Activated B cell treated with CpG ODN at 0.5 μM for 24 hours (primary cell): ENCODE results near the gene GTF2H4. TPM values are rescaled to one million over a fixed set of nuclear protein-coding genes. Genes with fewer than 3 reads are reported as not detected.
"Not testable (repeated sequence)": the region's sequence is repeated elsewhere in the genome, so short reads cannot be mapped to it uniquely, and the experiment has no call there.

ENCODE experiments used
- ATAC-seq: fragments of 200-7000 bp; cut with Tn5 transposase; one replicate; pipeline ENCODE4 v1.10.0; 2021; ENCODE audit warnings: low read depth, mild to moderate bottlenecking, moderate library complexity
- CTCF ChIA-PET: fragments of 350-600 bp; sonication (Branson Sonifier 250); formaldehyde crosslinking; loops from one replicate; lab custom pipeline; 2021; ENCODE audit warnings: antibody characterized with exemption; lab: Charles Lee
- POLR2A ChIA-PET: fragments of 350-600 bp; sonication (Branson Sonifier 250); formaldehyde crosslinking; loops from one replicate; lab custom pipeline; 2021; ENCODE audit warnings: antibody characterized with exemption; lab: Charles Lee
- DNase-seq: peaks from one replicate; pipeline ENCODE4 v3.0.0; 2022
- H3K27ac Mint-ChIP-seq: one replicate; pipeline ENCODE4 v1.8.0; 2020; ENCODE audit warnings: mixed read lengths
- H3K27me3 Mint-ChIP-seq: one replicate; pipeline ENCODE4 v1.8.0; 2021; ENCODE audit warnings: mixed read lengths
- H3K36me3 Mint-ChIP-seq: one replicate; pipeline ENCODE4 v1.8.0; 2021; ENCODE audit warnings: low read depth, mixed read lengths
- H3K4me1 Mint-ChIP-seq: one replicate; pipeline ENCODE4 v1.8.0; 2021; ENCODE audit warnings: mixed read lengths
- H3K4me3 Mint-ChIP-seq: one replicate; pipeline ENCODE4 v1.8.0; 2020; ENCODE audit warnings: mild to moderate bottlenecking, mixed read lengths
- H3K9me3 Mint-ChIP-seq: one replicate; pipeline ENCODE4 v1.8.0; 2020; ENCODE audit warnings: mixed read lengths
- intact Hi-C: fragments of 100-400 bp; cut with micrococcal nuclease; formaldehyde crosslinking; loops from one replicate; pipeline ENCODE4 v1.15.1; 2024
- total RNA-seq: library from RNA; stranded (reverse); gene quantifications from 2 replicates; pipeline ENCODE4 v1.2.3, GENCODE V29; 2022
- TF ChIP-seq, protein P1 (sequence below): fragments of 200-600 bp; IDR thresholded peaks from one replicate; pipeline ENCODE4 v1.8.0; 2022; ENCODE audit warnings: antibody characterized with exemption, mild to moderate bottlenecking

GTF2H4 gene
- 37.8 and 42.3 TPM in 2 replicates for total RNA-seq

- Mint-ChIP-seq H3K4me1 (peaks cover 26% of the 10 kb centered on the region), H3K9me3 (no peaks in the 10 kb centered on the region), H3K27me3 (no peaks in the 10 kb centered on the region), H3K36me3 (peaks cover 35% of the 10 kb centered on the region), H3K27ac (peak within 1 kb of the TSS; percentile 69), H3K4me3 (peak within 1 kb of the TSS; percentile 97)
- TF ChIP-seq, protein P1, sequence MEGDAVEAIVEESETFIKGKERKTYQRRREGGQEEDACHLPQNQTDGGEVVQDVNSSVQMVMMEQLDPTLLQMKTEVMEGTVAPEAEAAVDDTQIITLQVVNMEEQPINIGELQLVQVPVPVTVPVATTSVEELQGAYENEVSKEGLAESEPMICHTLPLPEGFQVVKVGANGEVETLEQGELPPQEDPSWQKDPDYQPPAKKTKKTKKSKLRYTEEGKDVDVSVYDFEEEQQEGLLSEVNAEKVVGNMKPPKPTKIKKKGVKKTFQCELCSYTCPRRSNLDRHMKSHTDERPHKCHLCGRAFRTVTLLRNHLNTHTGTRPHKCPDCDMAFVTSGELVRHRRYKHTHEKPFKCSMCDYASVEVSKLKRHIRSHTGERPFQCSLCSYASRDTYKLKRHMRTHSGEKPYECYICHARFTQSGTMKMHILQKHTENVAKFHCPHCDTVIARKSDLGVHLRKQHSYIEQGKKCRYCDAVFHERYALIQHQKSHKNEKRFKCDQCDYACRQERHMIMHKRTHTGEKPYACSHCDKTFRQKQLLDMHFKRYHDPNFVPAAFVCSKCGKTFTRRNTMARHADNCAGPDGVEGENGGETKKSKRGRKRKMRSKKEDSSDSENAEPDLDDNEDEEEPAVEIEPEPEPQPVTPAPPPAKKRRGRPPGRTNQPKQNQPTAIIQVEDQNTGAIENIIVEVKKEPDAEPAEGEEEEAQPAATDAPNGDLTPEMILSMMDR, result no peak
- ATAC-seq, result peak; percentile 97
- intact Hi-C loops, result loop anchor here (1.0 to 10.0 kb wide), 3 partner anchors 25 to 443 kb away; no protein-coding TSS in a partner anchor
- DNase-seq, result peak; percentile 76
- CTCF ChIA-PET, result no interaction called here
- POLR2A ChIA-PET, result interaction anchor here (0.6 to 2.1 kb wide), 7 partner anchors 24 to 459 kb away, joined by 3 to 10 read pairs (median 5); partner anchors contain the start of genes DDR1 and MDC1
Measured at GRCh38 chr6:30907758-30908591, at the start of gene GTF2H4. Gene GTF2H4, plus strand, starts transcription at chr6:30908207.

DNA sequence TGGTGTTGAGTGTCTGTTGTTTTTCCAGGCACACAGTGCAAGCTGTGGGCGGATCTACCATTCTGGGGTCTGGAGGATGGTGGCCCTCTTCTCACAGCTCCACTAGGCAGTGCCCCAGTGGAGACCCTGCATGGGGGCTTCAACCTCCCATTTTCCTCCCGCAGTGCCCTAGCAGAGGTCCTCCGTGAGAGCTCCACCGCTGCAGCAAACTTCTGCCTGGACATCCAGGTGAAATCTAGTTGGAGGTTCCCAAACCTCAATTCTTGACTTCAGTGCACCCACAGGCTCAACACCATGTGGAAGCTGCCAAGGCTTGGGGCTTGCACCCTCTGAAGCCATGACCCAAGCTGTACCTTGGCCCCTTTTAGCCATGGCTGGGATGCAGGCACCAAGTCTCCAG lies 48.3 kb upstream of the GTF2H4 start:
- H3K36me3 Mint-ChIP-seq, H3K4me1 Mint-ChIP-seq, H3K4me3 Mint-ChIP-seq, DNase-seq, H3K27ac Mint-ChIP-seq, H3K9me3 Mint-ChIP-seq, intact Hi-C loops, POLR2A ChIA-PET, ATAC-seq: not testable (repeated sequence)
- CTCF ChIA-PET, result interaction anchor here (0.9 kb wide), 1 partner anchor 15 kb away, joined by 3 read pairs; no protein-coding TSS in a partner anchor
- peaks cover 22% of the 10 kb centered on the region for H3K27me3 Mint-ChIP-seq

DNA sequence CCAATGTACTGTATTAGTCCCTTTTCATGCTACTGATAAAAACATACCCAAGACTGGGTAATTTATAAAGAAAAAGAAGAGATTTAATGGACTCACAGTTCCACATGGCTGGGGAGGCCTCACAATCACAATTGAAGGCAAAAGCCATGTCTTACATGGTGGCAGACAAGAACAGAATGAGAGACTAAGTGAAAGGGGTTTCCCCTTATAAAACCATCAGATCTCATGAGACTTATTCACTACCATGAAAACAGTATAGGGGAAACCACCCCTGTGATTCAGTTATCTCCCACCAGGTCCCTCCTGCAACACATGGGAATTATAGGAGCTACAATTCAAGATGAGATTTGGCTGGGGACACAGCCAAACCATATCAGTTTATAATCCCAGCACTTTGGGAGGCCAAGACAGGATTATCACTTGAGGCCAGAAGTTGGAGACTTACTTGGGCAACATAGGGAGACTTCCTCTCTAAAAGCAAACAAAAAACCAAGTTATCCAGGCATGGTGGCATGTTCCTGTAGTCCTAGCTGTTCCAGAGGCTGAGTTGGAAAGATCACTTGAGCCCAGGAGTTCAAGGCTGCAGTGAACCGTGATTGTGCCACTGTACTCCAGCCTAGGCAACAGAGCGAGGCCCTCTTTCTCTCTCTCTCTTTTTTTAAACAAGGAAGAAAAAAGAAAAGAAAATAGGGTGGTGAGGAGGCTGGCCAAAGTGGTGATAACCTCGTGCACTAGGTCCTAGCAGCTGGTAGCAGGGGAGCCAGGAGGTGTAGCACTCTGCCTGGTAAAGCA lies 46.6 kb upstream of the GTF2H4 start:
- CTCF ChIA-PET, result no interaction called here
- POLR2A ChIA-PET, result no interaction called here
- peaks cover 5% of the 10 kb centered on the region for H3K9me3 Mint-ChIP-seq
- no peak overlapping the region for H3K4me3 Mint-ChIP-seq
- H3K27me3 Mint-ChIP-seq, result peaks cover 17% of the 10 kb centered on the region
- ATAC-seq, result peak; percentile 28
- H3K4me1 Mint-ChIP-seq, result peaks cover 7% of the 10 kb centered on the region
- intact Hi-C loops, result no loop called here
- no peak for DNase-seq
- TF ChIP-seq, protein P1, result no peak
- no peak overlapping the region for H3K27ac Mint-ChIP-seq
- peaks cover 5% of the 10 kb centered on the region for H3K36me3 Mint-ChIP-seq

- Mint-ChIP-seq H3K27ac (no peak overlapping the region), H3K36me3 (peaks cover 5% of the 10 kb centered on the region), H3K27me3 (peaks cover 8% of the 10 kb centered on the region), H3K9me3 (peaks cover 5% of the 10 kb centered on the region), H3K4me1 (peaks cover 5% of the 10 kb centered on the region), H3K4me3 (no peak overlapping the region)
- POLR2A ChIA-PET, result no interaction called here
- ATAC-seq, result no peak
- CTCF ChIA-PET, result no interaction called here
- intact Hi-C loops, result no loop called here
- DNase-seq, result no peak
- TF ChIP-seq, protein P1, result no peak
Measured at GRCh38 chr6:30862156-30862875, 45.7 kb upstream of the GTF2H4 start.

- Mint-ChIP-seq H3K4me1 (no peaks in the 10 kb centered on the region), H3K27me3 (peaks cover 3% of the 10 kb centered on the region), H3K36me3 (peaks cover 5% of the 10 kb centered on the region), H3K4me3 (no peak overlapping the region), H3K9me3 (peaks cover 13% of the 10 kb centered on the region), H3K27ac (no peak overlapping the region)
- DNase-seq (no peak), ATAC-seq (no peak)
- intact Hi-C loops, result no loop called here
- TF ChIP-seq, protein P1, result no peak
- ChIA-PET CTCF (no interaction called here), POLR2A (no interaction called here)
Measured at GRCh38 chr6:30864325-30864724, 43.7 kb upstream of the GTF2H4 start.

GRCh38 chr6:30869241-30869749 lies 38.7 kb upstream of the GTF2H4 start:
- H3K4me3 Mint-ChIP-seq, H3K4me1 Mint-ChIP-seq, ATAC-seq, H3K27me3 Mint-ChIP-seq, intact Hi-C loops, CTCF ChIA-PET, H3K36me3 Mint-ChIP-seq, DNase-seq, H3K27ac Mint-ChIP-seq, POLR2A ChIA-PET: not testable (repeated sequence)
- H3K9me3 Mint-ChIP-seq, result peaks cover 24% of the 10 kb centered on the region
